Measurements from ENCODE around the gene SPTSSA. TPM values are rescaled to one million over a fixed set of nuclear protein-coding genes. Genes with fewer than 3 reads are reported as not detected.

The SPTSSA gene
- total and polyA plus RNA-seq, 10 of the 15 experiments (the other 5 are each of a cell fraction or from before 2014, with no cell fraction given) = 9.3 to 37.7 (median 21.0) TPM

DNA sequence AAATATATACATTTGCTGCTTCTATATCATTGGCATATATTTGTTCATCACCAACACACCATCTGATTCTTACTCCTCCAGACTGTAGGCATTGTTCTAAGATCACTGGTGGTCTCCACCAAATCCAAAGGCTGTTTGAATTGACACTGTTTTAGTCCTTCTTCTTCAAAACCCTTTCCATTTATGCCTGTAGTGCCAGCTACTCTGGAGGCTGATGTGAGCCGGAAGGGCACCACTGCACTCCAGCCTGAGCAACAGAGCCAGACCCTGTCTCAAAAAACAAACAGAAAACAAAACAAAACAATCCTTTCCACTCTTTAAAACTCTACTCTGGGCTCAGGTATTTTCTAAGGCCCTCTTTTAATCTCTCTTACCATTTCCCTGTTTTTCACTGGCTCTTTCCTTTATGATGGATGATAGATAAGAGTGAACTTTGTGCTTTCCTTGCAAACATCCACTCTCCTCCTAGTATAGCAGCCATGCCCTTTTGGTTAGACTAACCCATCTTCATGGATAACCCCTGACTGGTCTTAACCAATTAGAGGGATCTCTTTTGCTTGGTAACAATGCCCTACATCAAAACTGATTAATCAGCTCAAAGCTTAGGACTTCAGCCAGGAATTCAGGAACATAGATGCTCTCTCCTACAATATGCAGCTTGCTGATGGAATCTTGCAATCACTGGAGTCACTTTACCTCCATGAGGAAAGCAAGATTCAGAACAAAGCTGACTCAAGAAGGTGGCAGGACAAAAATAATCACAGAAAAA is 24.9 kb downstream of the SPTSSA start:
- in situ Hi-C loops (cut with MboI) (no loop called here), intact Hi-C loops (cut with micrococcal nuclease; ENCODE audit: unreplicated experiment) (no loop called here)
- Histone ChIP-seq H3K79me2 (ENCODE audit: control insufficient read depth, insufficient read depth, low read length) (peaks cover 1% of the 10 kb centered on the region), H3K27me3 (replicated peaks in 1 of 2; ENCODE audit: control insufficient read depth in 2 of 2, insufficient read depth in 2 of 2, low read length in 1 of 2) (no peaks in the 10 kb centered on the region), H3K36me3 (ENCODE audit: control insufficient read depth in 2 of 2, insufficient read depth in 2 of 2, low read length in 1 of 2) (no peaks in the 10 kb centered on the region; a peak in 1 of 4 replicates), H3K27ac (ENCODE audit: control insufficient read depth, insufficient read depth) (no peak overlapping the region), H3K4me2 (ENCODE audit: control insufficient read depth, insufficient read depth) (peak overlapping the region; percentile 26; the same call in 1 of the 2 replicates), H4K20me1 (ENCODE audit: control insufficient read depth, insufficient read depth) (no peaks in the 10 kb centered on the region), H2AFZ (ENCODE audit: control insufficient read depth, low read depth, low read length) (no peak overlapping the region), H3K9ac (ENCODE audit: control insufficient read depth, insufficient read depth, low read length) (no peak overlapping the region), H3K9me3 (replicated peaks; ENCODE audit: control insufficient read depth, insufficient read depth, low read length) (no peaks in the 10 kb centered on the region), H3K4me3 (no peak overlapping the region), H3K4me1 (ENCODE audit: control insufficient read depth, insufficient read depth, low read length) (peaks cover 4% of the 10 kb centered on the region; the same call in 1 of the 2 replicates)
- no peak for DNase-seq (ENCODE audit: low read depth, low spot score)
- BruUV-seq (replicated peaks) = no TSS peak
- no peak for FAIRE-seq
- 100% methylated on average over 1 of the region's 1 CpG for WGBS (ENCODE audit: insufficient coverage, insufficient replicate concordance, low lambda C conversion rate, missing lambda C conversion rate)
- CTCF ChIA-PET = interaction anchor here (0.7 kb wide), 2 partner anchors 46 to 136 kb away, joined by 3 to 4 read pairs; no protein-coding TSS in a partner anchor
- SMC1A ChIA-PET (ENCODE audit: uncharacterized antibody, unreplicated experiment) = interaction anchor here (0.7 kb wide), 1 partner anchor 11 kb away, joined by 3 read pairs; no protein-coding TSS in a partner anchor
- RAD21 ChIA-PET (ENCODE audit: unreplicated experiment) = interaction anchor here (1.6 kb wide), 1 partner anchor 105 kb away, joined by 3 read pairs; no protein-coding TSS in a partner anchor
- ATAC-seq = no peak; the same call in 1 of the 3 replicates
- TF ChIP-seq IRF4 (IDR thresholded peaks at IDR 0.05; ENCODE audit: low read depth, low read length) (no peak), EED (IDR thresholded peaks at IDR 0.05; ENCODE audit: low read depth) (no peak), IKZF2 (IDR thresholded peaks at IDR 0.05) (no peak), ASH2L (IDR thresholded peaks at IDR 0.05; ENCODE audit: borderline replicate concordance, low read depth) (no peak), MTA2 (IDR thresholded peaks at IDR 0.05; ENCODE audit: low read depth) (no peak)
- TF ChIP-seq, protein P1, sequence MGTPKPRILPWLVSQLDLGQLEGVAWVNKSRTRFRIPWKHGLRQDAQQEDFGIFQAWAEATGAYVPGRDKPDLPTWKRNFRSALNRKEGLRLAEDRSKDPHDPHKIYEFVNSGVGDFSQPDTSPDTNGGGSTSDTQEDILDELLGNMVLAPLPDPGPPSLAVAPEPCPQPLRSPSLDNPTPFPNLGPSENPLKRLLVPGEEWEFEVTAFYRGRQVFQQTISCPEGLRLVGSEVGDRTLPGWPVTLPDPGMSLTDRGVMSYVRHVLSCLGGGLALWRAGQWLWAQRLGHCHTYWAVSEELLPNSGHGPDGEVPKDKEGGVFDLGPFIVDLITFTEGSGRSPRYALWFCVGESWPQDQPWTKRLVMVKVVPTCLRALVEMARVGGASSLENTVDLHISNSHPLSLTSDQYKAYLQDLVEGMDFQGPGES (IDR thresholded peaks at IDR 0.05) = no peak
- TF ChIP-seq, protein P2, sequence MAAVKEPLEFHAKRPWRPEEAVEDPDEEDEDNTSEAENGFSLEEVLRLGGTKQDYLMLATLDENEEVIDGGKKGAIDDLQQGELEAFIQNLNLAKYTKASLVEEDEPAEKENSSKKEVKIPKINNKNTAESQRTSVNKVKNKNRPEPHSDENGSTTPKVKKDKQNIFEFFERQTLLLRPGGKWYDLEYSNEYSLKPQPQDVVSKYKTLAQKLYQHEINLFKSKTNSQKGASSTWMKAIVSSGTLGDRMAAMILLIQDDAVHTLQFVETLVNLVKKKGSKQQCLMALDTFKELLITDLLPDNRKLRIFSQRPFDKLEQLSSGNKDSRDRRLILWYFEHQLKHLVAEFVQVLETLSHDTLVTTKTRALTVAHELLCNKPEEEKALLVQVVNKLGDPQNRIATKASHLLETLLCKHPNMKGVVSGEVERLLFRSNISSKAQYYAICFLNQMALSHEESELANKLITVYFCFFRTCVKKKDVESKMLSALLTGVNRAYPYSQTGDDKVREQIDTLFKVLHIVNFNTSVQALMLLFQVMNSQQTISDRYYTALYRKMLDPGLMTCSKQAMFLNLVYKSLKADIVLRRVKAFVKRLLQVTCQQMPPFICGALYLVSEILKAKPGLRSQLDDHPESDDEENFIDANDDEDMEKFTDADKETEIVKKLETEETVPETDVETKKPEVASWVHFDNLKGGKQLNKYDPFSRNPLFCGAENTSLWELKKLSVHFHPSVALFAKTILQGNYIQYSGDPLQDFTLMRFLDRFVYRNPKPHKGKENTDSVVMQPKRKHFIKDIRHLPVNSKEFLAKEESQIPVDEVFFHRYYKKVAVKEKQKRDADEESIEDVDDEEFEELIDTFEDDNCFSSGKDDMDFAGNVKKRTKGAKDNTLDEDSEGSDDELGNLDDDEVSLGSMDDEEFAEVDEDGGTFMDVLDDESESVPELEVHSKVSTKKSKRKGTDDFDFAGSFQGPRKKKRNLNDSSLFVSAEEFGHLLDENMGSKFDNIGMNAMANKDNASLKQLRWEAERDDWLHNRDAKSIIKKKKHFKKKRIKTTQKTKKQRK (IDR thresholded peaks at IDR 0.05; ENCODE audit: low read depth, low read length) = no peak
- TF ChIP-seq, protein P3, sequence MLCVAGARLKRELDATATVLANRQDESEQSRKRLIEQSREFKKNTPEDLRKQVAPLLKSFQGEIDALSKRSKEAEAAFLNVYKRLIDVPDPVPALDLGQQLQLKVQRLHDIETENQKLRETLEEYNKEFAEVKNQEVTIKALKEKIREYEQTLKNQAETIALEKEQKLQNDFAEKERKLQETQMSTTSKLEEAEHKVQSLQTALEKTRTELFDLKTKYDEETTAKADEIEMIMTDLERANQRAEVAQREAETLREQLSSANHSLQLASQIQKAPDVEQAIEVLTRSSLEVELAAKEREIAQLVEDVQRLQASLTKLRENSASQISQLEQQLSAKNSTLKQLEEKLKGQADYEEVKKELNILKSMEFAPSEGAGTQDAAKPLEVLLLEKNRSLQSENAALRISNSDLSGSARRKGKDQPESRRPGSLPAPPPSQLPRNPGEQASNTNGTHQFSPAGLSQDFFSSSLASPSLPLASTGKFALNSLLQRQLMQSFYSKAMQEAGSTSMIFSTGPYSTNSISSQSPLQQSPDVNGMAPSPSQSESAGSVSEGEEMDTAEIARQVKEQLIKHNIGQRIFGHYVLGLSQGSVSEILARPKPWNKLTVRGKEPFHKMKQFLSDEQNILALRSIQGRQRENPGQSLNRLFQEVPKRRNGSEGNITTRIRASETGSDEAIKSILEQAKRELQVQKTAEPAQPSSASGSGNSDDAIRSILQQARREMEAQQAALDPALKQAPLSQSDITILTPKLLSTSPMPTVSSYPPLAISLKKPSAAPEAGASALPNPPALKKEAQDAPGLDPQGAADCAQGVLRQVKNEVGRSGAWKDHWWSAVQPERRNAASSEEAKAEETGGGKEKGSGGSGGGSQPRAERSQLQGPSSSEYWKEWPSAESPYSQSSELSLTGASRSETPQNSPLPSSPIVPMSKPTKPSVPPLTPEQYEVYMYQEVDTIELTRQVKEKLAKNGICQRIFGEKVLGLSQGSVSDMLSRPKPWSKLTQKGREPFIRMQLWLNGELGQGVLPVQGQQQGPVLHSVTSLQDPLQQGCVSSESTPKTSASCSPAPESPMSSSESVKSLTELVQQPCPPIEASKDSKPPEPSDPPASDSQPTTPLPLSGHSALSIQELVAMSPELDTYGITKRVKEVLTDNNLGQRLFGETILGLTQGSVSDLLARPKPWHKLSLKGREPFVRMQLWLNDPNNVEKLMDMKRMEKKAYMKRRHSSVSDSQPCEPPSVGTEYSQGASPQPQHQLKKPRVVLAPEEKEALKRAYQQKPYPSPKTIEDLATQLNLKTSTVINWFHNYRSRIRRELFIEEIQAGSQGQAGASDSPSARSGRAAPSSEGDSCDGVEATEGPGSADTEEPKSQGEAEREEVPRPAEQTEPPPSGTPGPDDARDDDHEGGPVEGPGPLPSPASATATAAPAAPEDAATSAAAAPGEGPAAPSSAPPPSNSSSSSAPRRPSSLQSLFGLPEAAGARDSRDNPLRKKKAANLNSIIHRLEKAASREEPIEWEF (IDR thresholded peaks at IDR 0.05; ENCODE audit: insufficient replicate concordance, low read depth, low read length) = no peak
- POLR2A ChIA-PET = no interaction called here
